Measurements from ENCODE around the gene SEL1L3. TPM values are rescaled to one million over a fixed set of nuclear protein-coding genes. Genes with fewer than 3 reads are reported as not detected.

The SEL1L3 gene
- total and polyA plus RNA-seq, 12 donors = 1.4 to 9.8 (median 3.5) TPM

DNA sequence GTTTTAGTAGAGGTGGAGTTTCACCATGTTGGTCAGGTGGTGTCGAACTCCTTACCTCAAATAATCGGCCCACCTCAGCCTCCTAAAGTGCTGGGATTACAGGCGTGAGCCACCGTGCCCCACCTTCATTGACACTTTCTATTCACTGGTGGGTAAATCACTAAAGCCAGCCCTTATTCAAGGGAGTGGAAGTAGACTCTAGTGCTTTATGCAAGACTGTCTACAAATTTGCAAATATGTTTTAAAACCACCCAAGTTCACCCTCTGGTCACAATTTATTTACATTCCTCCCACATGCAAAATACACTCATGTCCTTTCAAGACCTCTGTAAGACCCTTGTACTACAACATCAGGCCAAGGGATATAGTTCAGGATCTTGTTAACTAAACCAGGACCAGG lies 162.1 kb downstream of the SEL1L3 start:
- H3K36me3 ChIP-seq = no peaks in the 10 kb centered on the region
- no peaks in the 10 kb centered on the region for H3K27me3 ChIP-seq
- peaks cover 0 to 18% (median 4%) of the 10 kb centered on the region in 9 donors for H3K4me1 ChIP-seq
- ATAC-seq (no peak), DNase-seq (no peak)
- H3K9me3 ChIP-seq = no peaks in the 10 kb centered on the region
- WGBS, 2 donors = 94 to 98% methylated on average over 4 of the region's 4 CpGs
- TF ChIP-seq, protein P1, sequence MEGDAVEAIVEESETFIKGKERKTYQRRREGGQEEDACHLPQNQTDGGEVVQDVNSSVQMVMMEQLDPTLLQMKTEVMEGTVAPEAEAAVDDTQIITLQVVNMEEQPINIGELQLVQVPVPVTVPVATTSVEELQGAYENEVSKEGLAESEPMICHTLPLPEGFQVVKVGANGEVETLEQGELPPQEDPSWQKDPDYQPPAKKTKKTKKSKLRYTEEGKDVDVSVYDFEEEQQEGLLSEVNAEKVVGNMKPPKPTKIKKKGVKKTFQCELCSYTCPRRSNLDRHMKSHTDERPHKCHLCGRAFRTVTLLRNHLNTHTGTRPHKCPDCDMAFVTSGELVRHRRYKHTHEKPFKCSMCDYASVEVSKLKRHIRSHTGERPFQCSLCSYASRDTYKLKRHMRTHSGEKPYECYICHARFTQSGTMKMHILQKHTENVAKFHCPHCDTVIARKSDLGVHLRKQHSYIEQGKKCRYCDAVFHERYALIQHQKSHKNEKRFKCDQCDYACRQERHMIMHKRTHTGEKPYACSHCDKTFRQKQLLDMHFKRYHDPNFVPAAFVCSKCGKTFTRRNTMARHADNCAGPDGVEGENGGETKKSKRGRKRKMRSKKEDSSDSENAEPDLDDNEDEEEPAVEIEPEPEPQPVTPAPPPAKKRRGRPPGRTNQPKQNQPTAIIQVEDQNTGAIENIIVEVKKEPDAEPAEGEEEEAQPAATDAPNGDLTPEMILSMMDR (IDR thresholded peaks at IDR 0.05) = no peak
- intact Hi-C loops (cut with DNase I) = no loop called here
- no peak overlapping the region for H3K4me3 ChIP-seq
- no peak overlapping the region for H3K27ac ChIP-seq

DNA sequence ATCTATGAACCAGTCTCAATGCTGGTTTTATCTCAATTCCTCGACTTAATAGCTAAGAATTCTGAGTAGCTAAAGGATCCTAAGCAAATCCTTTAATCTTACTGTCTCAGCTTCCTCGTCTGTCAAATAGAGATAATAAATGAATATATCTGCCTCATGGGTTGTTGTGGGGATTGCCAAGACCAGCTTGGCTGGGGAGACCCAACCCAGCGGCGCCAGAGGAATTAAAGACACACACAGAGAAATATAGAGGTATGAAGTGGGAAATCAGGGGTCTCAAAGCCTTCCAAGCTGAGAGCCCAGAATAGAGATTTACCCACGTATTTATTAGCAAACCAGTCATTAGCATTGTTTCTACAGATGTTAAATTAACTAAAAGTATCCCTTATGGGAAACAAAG lies 165.3 kb downstream of the SEL1L3 start:
- WGBS, 2 donors = 73 to 80% methylated on average over 5 of the region's 5 CpGs
- H3K36me3 ChIP-seq = no peaks in the 10 kb centered on the region

More for the DNA sequence above, 165.3 kb downstream of the SEL1L3 start:
- Histone ChIP-seq H3K4me3 (no peak overlapping the region), H3K9me3 (peaks cover 0 to 4% (median 0%) of the 10 kb centered on the region in 11 donors), H3K27ac (no peak overlapping the region), H3K4me1 (no peaks in the 10 kb centered on the region), H3K27me3 (no peaks in the 10 kb centered on the region)
- intact Hi-C loops (cut with DNase I) = no loop called here
- DNase-seq (no peak), ATAC-seq (no peak)
- TF ChIP-seq, protein P1 (IDR thresholded peaks at IDR 0.05) = no peak

Other genes starting within 250 kb of the SEL1L3 start
- under 1 TPM in 2 of 10 donors, not detected in 8; 0.17 to 0.40 TPM for gene SLC34A2, start 207.1 kb downstream of the SEL1L3 start, total RNA-seq
- gene SLC34A2, start 207.1 kb downstream of the SEL1L3 start, polyA plus RNA-seq = under 1 TPM in 1 of 2 donors, not detected in 1; 0.12 TPM
- gene SMIM20, start 51.2 kb upstream of the SEL1L3 start, total RNA-seq = 10 to 100 TPM; 31.6 to 48.5 (median 44.1) TPM
- 10 to 100 TPM; 27.4 to 32.9 TPM for gene SMIM20, start 51.2 kb upstream of the SEL1L3 start, polyA plus RNA-seq